GM21529 (cell line): ENCODE measurements around the gene TMEM101.
"Not testable (repeated sequence)": the region's sequence is repeated elsewhere in the genome, so short reads cannot be mapped to it uniquely, and the experiment has no call there.

Experiments used
- ATAC-seq: cut with Tn5 transposase; IDR thresholded peaks from one replicate; pipeline ENCODE4 v1.9.1; 2021; ENCODE audit not compliant: unreplicated experiment

TMEM101 gene

DNA sequence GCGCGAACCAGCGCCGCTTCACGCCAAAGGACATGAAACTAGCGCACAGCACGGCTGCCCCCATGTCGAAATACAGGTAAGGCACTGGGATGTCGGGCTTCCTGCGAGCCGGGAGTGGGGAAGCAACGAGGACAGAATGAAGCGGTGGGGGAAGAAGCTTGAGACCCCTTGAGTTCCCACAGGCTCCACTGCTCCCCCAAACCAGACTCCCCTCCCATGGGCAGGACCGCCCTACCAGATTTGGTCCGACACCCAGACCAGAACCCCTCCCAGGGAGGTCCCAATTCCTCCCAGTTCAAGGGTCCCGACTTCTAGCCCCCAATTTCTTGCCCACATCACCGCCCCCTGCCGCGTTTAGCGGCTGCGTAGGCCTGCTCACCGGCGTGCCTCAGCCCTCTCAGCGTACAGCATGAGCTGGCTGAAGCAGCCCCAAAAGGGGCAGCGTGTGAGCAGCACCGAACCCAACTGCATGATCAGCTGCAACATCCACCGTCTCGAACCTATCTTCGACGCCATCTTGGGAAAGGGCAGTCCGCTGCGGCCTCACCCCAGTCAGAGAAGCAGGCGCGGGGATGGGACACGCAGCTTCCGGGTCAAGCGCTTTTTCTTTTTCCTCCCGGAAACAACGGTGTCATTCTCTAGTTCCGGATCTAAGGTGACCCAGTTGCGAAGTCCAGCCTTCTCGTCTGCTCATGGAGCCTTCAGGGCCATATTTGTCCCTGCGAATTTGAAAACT lies at the start of gene TMEM101:
Gene TMEM101, minus strand, starts transcription at position 527 of the 736 bp plus-strand sequence. Its CDS starts 11 bp downstream, at position 516.
- peak; percentile 83 for ATAC-seq

- no peak for ATAC-seq
These were observed 49.2 kb upstream of the TMEM101 start for GRCh38 chr17:44063704-44064639.

- no peak for ATAC-seq
These were observed 48.1 kb upstream of the TMEM101 start for GRCh38 chr17:44062871-44063270.

DNA sequence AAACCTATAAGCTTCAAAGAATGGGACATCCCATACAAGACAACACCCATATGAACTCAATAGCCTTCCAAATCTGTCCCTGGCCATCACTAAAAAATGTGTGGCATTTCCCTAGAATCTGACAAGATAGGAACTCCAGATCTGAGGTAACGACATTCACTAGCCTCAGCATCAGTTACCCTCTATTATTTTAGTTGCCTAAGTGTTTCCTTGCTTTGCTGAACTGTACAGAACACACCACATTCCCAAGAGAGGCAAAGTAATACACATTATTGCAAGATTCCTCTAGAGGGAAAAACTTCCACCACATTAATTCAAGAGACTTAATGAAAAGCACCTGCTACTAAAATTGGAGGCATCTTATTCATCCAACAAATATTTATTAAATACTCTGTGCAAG lies 46.7 kb upstream of the TMEM101 start:
- no peak for ATAC-seq

DNA sequence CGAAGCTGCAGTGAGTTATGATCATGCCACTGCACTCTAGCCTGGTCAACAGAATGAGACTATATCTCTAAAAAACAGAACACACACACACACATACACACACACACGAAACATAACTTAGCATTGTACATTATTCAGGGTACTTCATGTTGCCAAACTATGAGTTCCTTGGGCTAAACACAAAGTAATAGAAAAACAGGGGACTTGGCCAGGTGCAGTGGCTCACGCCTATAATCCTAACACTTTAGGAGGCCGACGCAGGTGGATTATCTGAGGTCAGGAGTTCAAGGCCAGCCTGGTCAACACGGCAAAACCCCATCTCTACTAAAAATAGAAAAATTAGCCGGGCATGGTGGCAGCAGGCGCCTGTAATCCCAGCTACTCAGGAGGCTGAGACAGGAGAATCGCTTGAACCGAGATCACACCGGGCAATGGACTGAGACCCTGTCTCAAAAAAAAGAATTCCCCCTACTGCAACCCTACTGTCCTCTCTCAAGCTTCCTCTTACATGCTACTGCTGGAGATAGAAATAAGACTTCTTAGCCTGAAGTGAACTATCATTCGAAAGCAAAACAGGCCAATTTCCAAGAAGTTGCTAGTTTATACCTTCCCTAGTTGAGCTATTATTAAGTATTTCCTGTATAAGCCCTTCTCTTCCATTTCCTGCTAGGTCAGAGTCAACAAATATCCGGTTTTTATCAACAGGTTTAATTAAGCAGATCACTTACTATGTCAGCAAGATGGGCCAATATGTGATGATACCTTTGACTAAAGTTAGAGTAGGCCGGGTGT lies 44.5 kb upstream of the TMEM101 start:
- no peak for ATAC-seq

- no peak for ATAC-seq
These were observed 38.5 kb upstream of the TMEM101 start for GRCh38 chr17:44053125-44053872.

- ATAC-seq: no peak
These were observed 34.7 kb upstream of the TMEM101 start for GRCh38 chr17:44049294-44050060.

- not testable (repeated sequence) for ATAC-seq
These were observed 32.1 kb upstream of the TMEM101 start for GRCh38 chr17:44046893-44047292.

- ATAC-seq: no peak
These were observed 30.7 kb upstream of the TMEM101 start for GRCh38 chr17:44045486-44045885.

DNA sequence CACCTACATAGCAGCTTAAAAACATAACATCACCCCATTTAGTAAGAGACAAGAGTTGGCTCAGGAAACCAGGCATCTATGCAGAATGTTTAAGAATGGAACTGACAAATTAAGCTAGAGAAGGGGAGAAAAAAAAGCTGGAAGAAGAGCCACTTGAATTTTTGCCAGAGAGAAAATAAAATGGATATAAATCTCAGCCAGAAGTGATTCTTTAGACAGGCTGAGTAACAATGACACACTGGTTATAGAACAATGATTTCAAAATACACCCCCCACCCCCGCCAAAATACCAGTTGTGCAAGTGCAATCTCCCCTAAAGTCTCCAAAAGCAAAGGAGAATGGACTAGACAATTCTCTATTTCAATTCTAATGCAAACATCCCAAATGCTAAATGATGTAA lies 29.3 kb upstream of the TMEM101 start:
- ATAC-seq: no peak

DNA sequence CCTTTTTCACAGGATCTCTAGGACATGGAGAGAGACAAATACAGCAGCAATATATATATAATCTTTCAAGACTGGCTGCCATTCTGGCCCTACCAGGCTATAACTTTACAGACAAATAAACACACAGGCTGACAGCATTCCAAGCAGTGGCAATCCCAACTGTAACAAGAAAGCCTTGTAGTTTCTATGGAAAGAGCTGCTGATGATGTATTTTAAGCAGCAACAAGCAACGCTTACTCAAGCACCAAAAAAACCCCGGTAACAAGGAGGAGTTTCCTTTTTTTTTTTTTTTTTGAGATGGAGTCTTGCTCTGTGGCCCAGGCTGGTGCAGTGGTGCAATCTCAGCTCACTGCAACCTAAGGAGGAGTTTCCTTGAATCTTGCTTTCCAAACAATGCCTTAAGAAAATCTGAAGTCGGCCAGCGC lies 28.5 kb upstream of the TMEM101 start:
- no peak for ATAC-seq

- no peak for ATAC-seq
These were observed 25.3 kb upstream of the TMEM101 start for GRCh38 chr17:44039829-44040635.

GRCh38 chr17:44038604-44039011 lies 23.8 kb upstream of the TMEM101 start:
- no peak for ATAC-seq

GRCh38 chr17:44037471-44037870 lies 22.7 kb upstream of the TMEM101 start:
- no peak for ATAC-seq

- not testable (repeated sequence) for ATAC-seq
These were observed 19.9 kb upstream of the TMEM101 start for GRCh38 chr17:44034688-44035087.

GRCh38 chr17:44033861-44034408 lies 19.2 kb upstream of the TMEM101 start:
- no peak for ATAC-seq

GRCh38 chr17:44030482-44030881 lies 15.7 kb upstream of the TMEM101 start:
- no peak for ATAC-seq

- no peak for ATAC-seq
These were observed 15.0 kb upstream of the TMEM101 start for GRCh38 chr17:44029736-44030135.

DNA sequence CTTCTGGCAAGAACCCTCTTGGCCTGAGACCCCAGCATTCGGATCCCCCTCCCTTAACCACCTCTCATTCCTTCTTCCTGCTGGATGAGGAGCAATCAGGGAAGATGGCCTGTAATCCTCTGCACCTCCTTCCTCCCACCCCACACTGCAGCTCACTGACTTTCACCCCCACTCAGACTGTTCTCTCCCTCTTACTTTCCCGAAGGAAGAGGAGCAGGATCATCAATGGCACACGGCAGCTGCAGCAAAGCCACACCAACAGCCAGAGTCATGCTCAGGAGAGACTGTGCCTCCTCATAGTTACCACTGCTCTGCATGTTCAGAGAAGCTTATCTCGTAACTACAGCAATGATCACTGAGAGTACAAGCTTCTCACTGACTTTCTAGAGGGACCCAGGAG lies 10.1 kb upstream of the TMEM101 start:
- no peak for ATAC-seq
